NT2/D1 (cell line): ENCODE results near the gene SREBF1.
"Not testable (repeated sequence)": the region's sequence is repeated elsewhere in the genome, so short reads cannot be mapped to it uniquely, and the experiment has no call there.

ENCODE experiments used
- DNase-seq: peaks from one replicate; pipeline ENCODE4 v3.0.0-alpha.2; 2011; ENCODE audit warnings: low read depth, low spot score
- H3K27me3 ChIP-seq: 2 replicates; pipeline ENCODE4 v1.6.0; 2011; ENCODE audit warnings: mild to moderate bottlenecking; ENCODE audit not compliant: insufficient read length, insufficient read depth
- H3K36me3 ChIP-seq: 2 replicates; pipeline ENCODE4 v1.6.1; 2011; ENCODE audit warnings: mild to moderate bottlenecking, low read length, mixed read lengths; ENCODE audit not compliant: insufficient read depth, insufficient read length
- H3K4me1 ChIP-seq: 2 replicates; pipeline ENCODE4 v1.5.1; 2011; ENCODE audit not compliant: insufficient read depth, insufficient read length
- H3K4me3 ChIP-seq: 2 replicates; pipeline ENCODE4 v1.5.1; 2011; ENCODE audit warnings: low read depth; ENCODE audit not compliant: insufficient read length
- H3K9ac ChIP-seq: 2 replicates; pipeline ENCODE4 v1.6.0; 2011; ENCODE audit warnings: low read depth; ENCODE audit not compliant: insufficient read length
- H3K9me3 ChIP-seq: 2 replicates; pipeline ENCODE4 v1.5.1; 2011; ENCODE audit warnings: mild to moderate bottlenecking, low read length; ENCODE audit not compliant: insufficient read depth
- SUZ12 ChIP-seq: IDR thresholded peaks from 2 replicates; pipeline ENCODE4 v1.6.1; 2011; ENCODE audit not compliant: insufficient read length, insufficient read depth; ENCODE audit errors: extremely low read depth
- YY1 ChIP-seq: IDR thresholded peaks from 2 replicates; pipeline ENCODE4 v1.6.1; 2011; ENCODE audit not compliant: insufficient read length, insufficient read depth
- ZNF274 ChIP-seq: IDR thresholded peaks from 2 replicates; pipeline ENCODE4 v1.6.1; 2011; ENCODE audit warnings: mild to moderate bottlenecking, low read depth, low read length

Gene SREBF1

GRCh38 chr17:17810895-17811248 is 25.9 kb downstream of the SREBF1 start:
- peaks cover 8% of the 10 kb centered on the region for H3K4me1 ChIP-seq
- TF ChIP-seq YY1 (no peak), ZNF274 (no peak), SUZ12 (no peak)
- H3K9me3 ChIP-seq, result no peaks in the 10 kb centered on the region
- H3K4me3 ChIP-seq, result peak overlapping the region; percentile 12
- DNase-seq, result no peak
- peaks cover 44% of the 10 kb centered on the region for H3K36me3 ChIP-seq
- no peaks in the 10 kb centered on the region for H3K27me3 ChIP-seq
- peak overlapping the region; percentile 74 for H3K9ac ChIP-seq

- H3K4me1 ChIP-seq, result peaks cover 8% of the 10 kb centered on the region
- peaks cover 44% of the 10 kb centered on the region for H3K36me3 ChIP-seq
- peak overlapping the region; percentile 74 for H3K9ac ChIP-seq
- no peaks in the 10 kb centered on the region for H3K9me3 ChIP-seq
- DNase-seq, result no peak
- H3K4me3 ChIP-seq, result peak overlapping the region; percentile 23
- TF ChIP-seq YY1, result no peak
- TF ChIP-seq SUZ12, result no peak
- no peak for TF ChIP-seq ZNF274
- no peaks in the 10 kb centered on the region for H3K27me3 ChIP-seq
Measured at GRCh38 chr17:17810084-17810894, 26.5 kb downstream of the SREBF1 start.

GRCh38 chr17:17809531-17810083 is 27.2 kb downstream of the SREBF1 start:
- peaks cover 8% of the 10 kb centered on the region for H3K4me1 ChIP-seq
- DNase-seq, result no peak
- H3K4me3 ChIP-seq, result peak overlapping the region; percentile 23
- no peak for TF ChIP-seq YY1
- no peak for TF ChIP-seq SUZ12
- TF ChIP-seq ZNF274, result no peak
- peak overlapping the region; percentile 74 for H3K9ac ChIP-seq
- H3K27me3 ChIP-seq, result no peaks in the 10 kb centered on the region
- H3K36me3 ChIP-seq, result peaks cover 40% of the 10 kb centered on the region
- no peaks in the 10 kb centered on the region for H3K9me3 ChIP-seq

DNA sequence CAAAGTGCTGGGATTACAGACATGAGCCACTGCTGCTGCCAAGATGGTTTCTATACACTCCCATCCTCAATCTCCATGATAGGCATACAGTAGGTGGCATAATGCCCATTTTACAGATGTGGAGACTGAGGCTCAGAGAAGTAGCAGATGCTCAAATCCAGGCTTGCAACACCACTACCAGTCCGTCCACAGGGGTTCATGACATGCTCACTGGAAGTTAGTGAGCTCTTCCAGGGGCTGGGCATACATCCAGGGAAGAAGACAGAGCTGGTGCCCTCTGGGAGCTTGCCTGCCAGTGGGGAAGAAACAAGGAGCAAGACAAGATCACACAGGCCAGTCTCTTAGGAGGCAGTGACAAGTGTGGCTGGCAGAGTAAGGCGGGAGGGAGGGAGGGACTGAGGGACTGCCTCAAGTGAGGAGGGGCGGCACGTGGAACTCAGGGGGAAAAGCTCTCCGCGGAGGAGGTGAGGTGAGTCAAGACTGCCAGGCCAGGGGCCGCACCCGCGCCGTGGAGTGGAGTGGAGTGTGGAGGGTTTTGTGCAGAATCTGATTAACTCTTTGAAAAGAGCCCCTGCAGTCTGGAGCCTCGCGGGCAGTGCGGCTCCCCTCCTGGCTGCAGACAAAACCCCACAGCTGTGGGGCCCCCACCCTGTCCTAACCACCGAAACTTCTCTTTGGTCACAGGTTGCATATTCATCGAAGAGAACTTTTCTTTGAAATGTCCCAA is 27.9 kb downstream of the SREBF1 start:
- H3K36me3 ChIP-seq, result peaks cover 34% of the 10 kb centered on the region
- H3K27me3 ChIP-seq, result no peaks in the 10 kb centered on the region
- H3K4me3 ChIP-seq, result no peak overlapping the region
- DNase-seq, result no peak
- TF ChIP-seq ZNF274, result no peak
- no peak for TF ChIP-seq YY1
- TF ChIP-seq SUZ12, result no peak
- peak overlapping the region; percentile 17 for H3K9ac ChIP-seq
- H3K4me1 ChIP-seq, result peaks cover 8% of the 10 kb centered on the region
- no peaks in the 10 kb centered on the region for H3K9me3 ChIP-seq

DNA sequence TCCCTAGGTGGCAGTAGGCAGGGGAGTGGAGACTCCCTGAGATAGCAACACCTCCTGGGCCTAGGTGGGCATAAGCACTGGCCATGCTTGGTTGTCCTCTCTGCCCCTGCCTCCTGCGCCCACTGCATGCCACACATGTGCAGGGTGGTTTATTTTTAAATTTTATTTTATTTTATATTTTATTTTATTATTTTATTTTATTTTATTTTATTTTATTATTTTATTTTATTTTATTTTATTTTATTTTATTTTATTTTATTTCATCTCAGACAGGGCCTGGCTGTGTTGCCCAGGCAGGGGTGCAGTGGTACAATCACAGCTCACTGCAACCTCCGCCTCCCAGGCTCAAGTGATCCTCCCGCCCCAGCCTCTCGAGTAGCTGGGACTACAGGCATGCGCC is 28.6 kb downstream of the SREBF1 start:
- H3K9ac ChIP-seq, DNase-seq, H3K9me3 ChIP-seq, H3K4me1 ChIP-seq, H3K4me3 ChIP-seq, H3K27me3 ChIP-seq: not testable (repeated sequence)
- peaks cover 36% of the 10 kb centered on the region for H3K36me3 ChIP-seq

GRCh38 chr17:17807440-17807839 is 29.3 kb downstream of the SREBF1 start:
- peaks cover 29% of the 10 kb centered on the region for H3K36me3 ChIP-seq
- H3K27me3 ChIP-seq, result no peaks in the 10 kb centered on the region
- DNase-seq, result no peak
- H3K9ac ChIP-seq, result no peak overlapping the region
- H3K4me3 ChIP-seq, result no peak overlapping the region
- peaks cover 5% of the 10 kb centered on the region for H3K4me1 ChIP-seq
- H3K9me3 ChIP-seq, result no peaks in the 10 kb centered on the region
- TF ChIP-seq SUZ12, result no peak
- TF ChIP-seq YY1, result no peak
- no peak for TF ChIP-seq ZNF274

GRCh38 chr17:17806611-17807274 is 30.0 kb downstream of the SREBF1 start:
- no peak overlapping the region for H3K4me3 ChIP-seq
- peaks cover 4% of the 10 kb centered on the region for H3K4me1 ChIP-seq
- H3K9me3 ChIP-seq, result no peaks in the 10 kb centered on the region
- no peak for TF ChIP-seq ZNF274
- TF ChIP-seq SUZ12, result no peak
- TF ChIP-seq YY1, result no peak
- H3K9ac ChIP-seq, result no peak overlapping the region
- H3K27me3 ChIP-seq, result no peaks in the 10 kb centered on the region
- H3K36me3 ChIP-seq, result peaks cover 26% of the 10 kb centered on the region
- no peak for DNase-seq
